Activated T-helper 2 cell treated with anti-CD3 and anti-CD28 coated beads, Interferon-gamma antibody, Interleukin-2, Interleukin-4, amounts not matched to agents 10 μg/mL and 5 μg/mL and 100 μg/mL, durations not matched to agents 14 hours and 24 hours and 36 hours (primary cell): ENCODE results near the gene IL1RN. TPM values are rescaled to one million over a fixed set of nuclear protein-coding genes. Genes with fewer than 3 reads are reported as not detected.

Experiments
- DNase-seq: peaks from one replicate; pipeline ENCODE4 v3.0.0; 2021; ENCODE audit warnings: low spot score
- H3K27ac Mint-ChIP-seq: one replicate; pipeline ENCODE4 v1.8.0; 2021; ENCODE audit warnings: mixed read lengths
- H3K27me3 Mint-ChIP-seq: one replicate; pipeline ENCODE4 v1.8.0; 2021; ENCODE audit warnings: low read depth, mixed read lengths
- H3K36me3 Mint-ChIP-seq: one replicate; pipeline ENCODE4 v1.8.0; 2021; ENCODE audit warnings: low read depth, mixed read lengths
- H3K4me1 Mint-ChIP-seq: one replicate; pipeline ENCODE4 v1.8.0; 2021; ENCODE audit warnings: low read depth, mixed read lengths
- H3K4me3 Mint-ChIP-seq: one replicate; pipeline ENCODE4 v1.8.0; 2021; ENCODE audit warnings: low read depth, mild to moderate bottlenecking, moderate library complexity, mixed read lengths
- H3K9me3 Mint-ChIP-seq: one replicate; pipeline ENCODE4 v1.8.0; 2021; ENCODE audit warnings: mixed read lengths
- intact Hi-C: fragments of 100-400 bp; cut with micrococcal nuclease; formaldehyde crosslinking; loops from one replicate; pipeline ENCODE4 v1.15.1; 2023
- total RNA-seq: library from RNA; stranded (reverse); gene quantifications from 2 replicates; pipeline ENCODE4 v1.2.3, GENCODE V29; 2022

Gene IL1RN, protein sequence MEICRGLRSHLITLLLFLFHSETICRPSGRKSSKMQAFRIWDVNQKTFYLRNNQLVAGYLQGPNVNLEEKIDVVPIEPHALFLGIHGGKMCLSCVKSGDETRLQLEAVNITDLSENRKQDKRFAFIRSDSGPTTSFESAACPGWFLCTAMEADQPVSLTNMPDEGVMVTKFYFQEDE
- total RNA-seq = 13.2 and 15.9 TPM in 2 replicates

DNA sequence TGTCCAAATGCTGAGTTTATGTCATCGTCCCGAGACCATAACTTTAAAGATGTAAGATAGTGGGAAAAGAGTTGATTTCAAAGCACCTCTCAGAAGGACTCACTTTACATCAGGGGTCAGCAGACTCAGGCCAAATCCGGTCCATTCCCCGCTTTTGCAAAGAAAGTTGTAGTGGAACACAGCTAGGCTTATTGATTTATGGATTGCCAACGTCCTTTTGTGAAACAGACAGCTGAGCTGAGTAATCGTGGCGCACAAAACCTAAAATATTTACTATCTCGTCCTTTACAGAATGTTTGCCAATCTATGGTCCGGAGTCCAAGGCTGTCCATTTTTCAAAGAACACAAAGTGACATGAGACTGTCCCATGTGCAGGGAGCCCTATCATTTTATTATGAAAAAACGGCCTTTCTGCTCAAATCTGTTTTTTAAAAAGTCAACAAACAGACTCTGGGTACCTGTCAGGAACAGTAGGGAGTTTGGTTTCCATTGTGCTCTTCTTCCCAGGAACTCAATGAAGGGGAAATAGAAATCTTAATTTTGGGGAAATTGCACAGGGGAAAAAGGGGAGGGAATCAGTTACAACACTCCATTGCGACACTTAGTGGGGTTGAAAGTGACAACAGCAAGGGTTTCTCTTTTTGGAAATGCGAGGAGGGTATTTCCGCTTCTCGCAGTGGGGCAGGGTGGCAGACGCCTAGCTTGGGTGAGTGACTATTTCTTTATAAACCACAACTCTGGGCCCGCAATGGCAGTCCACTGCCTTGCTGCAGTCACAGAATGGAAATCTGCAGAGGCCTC, at the start of gene IL1RN:
TSS of gene IL1RN (plus strand) at position 754 of the 801 bp plus-strand sequence. CDS start at position 781, 27 bp downstream.
- intact Hi-C loops = no loop called here
- H3K27ac Mint-ChIP-seq = no peak within 1 kb of the TSS
- H3K4me3 Mint-ChIP-seq = no peak within 1 kb of the TSS
- no peaks in the 10 kb centered on the region for H3K27me3 Mint-ChIP-seq
- no peaks in the 10 kb centered on the region for H3K36me3 Mint-ChIP-seq
- peaks cover 57% of the 10 kb centered on the region for H3K4me1 Mint-ChIP-seq
- no peak for DNase-seq
- H3K9me3 Mint-ChIP-seq = no peaks in the 10 kb centered on the region

DNA sequence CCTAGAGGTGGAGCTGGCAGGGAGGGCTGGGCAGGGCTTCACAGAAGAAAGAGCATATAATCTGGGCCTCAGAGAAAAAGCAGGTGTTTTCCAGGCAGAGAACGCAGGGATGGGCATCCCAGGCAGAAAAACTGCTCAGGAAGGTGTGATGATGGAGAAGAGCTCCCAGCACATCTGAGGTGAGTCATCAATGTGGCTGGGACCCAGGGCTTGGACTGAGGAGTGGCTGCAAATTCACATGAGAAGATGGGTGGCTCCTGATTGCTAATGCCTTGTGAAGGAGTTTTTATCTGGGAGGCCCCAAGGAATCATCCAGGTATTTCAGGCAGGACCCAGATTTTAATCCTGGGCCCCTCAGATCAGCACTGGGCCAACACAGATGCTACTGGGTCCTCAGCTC, 49.5 kb upstream of the IL1RN start:
- no peaks in the 10 kb centered on the region for H3K36me3 Mint-ChIP-seq
- H3K4me3 Mint-ChIP-seq = no peak overlapping the region
- no peaks in the 10 kb centered on the region for H3K9me3 Mint-ChIP-seq
- H3K4me1 Mint-ChIP-seq = peaks cover 6% of the 10 kb centered on the region
- no peak for DNase-seq
- intact Hi-C loops = no loop called here
- H3K27ac Mint-ChIP-seq = no peak overlapping the region
- H3K27me3 Mint-ChIP-seq = peaks cover 11% of the 10 kb centered on the region

GRCh38 chr2:113078350-113078839, 49.0 kb upstream of the IL1RN start:
- DNase-seq = no peak
- Mint-ChIP-seq H3K9me3 (no peaks in the 10 kb centered on the region), H3K27me3 (peaks cover 11% of the 10 kb centered on the region), H3K27ac (no peak overlapping the region), H3K36me3 (no peaks in the 10 kb centered on the region), H3K4me1 (peaks cover 10% of the 10 kb centered on the region), H3K4me3 (no peak overlapping the region)
- intact Hi-C loops = no loop called here

DNA sequence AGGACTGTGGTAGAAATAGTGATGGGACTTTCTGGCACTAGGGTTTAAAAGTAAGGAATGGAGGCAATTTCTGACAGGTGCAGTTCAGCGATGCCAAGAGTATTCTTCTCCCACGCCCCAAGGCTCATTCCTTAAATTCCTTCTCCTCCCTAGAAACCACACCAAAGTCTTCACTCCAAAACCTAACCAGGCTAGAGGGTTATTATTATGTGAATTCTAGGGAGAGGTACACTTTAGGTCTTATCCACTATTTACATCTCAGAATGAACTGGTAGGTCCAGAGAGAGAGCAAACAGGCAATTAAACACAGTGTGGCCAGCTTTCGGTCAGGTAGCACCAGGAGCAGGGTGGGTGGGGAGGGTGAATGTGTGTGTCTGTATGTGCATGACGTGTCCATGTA, 48.3 kb upstream of the IL1RN start:
- H3K4me3 Mint-ChIP-seq = no peak overlapping the region
- peaks cover 12% of the 10 kb centered on the region for H3K4me1 Mint-ChIP-seq
- DNase-seq = no peak
- no peak overlapping the region for H3K27ac Mint-ChIP-seq
- no peaks in the 10 kb centered on the region for H3K9me3 Mint-ChIP-seq
- H3K36me3 Mint-ChIP-seq = no peaks in the 10 kb centered on the region
- intact Hi-C loops = no loop called here
- H3K27me3 Mint-ChIP-seq = peaks cover 11% of the 10 kb centered on the region

DNA sequence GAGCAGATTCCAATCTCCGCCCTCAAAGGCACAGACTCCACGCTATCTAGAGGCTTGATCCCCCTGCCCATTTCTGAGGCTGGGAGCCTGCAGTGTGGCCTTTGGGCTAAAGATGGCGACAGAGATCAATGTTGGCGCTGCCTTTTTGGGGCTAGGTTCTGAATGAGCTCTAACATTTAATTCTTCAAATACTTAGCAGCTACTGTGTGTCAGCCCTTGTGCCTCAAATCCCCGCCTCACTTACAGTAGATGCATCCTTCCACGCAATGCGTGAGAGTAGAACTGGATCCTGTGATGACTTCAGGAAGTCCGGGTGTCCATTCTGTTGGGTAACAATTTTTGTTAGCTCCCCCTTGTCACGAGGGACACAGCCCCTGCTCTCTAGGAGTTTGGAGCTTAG, 47.3 kb upstream of the IL1RN start:
- H3K27ac Mint-ChIP-seq = no peak overlapping the region
- DNase-seq = peak; percentile 28
- H3K4me1 Mint-ChIP-seq = peaks cover 16% of the 10 kb centered on the region
- H3K9me3 Mint-ChIP-seq = no peaks in the 10 kb centered on the region
- no peak overlapping the region for H3K4me3 Mint-ChIP-seq
- intact Hi-C loops = loop anchor here (1.0 to 5.0 kb wide), 4 partner anchors 42 to 297 kb away; no protein-coding TSS in a partner anchor
- H3K27me3 Mint-ChIP-seq = peaks cover 11% of the 10 kb centered on the region
- H3K36me3 Mint-ChIP-seq = no peaks in the 10 kb centered on the region

DNA sequence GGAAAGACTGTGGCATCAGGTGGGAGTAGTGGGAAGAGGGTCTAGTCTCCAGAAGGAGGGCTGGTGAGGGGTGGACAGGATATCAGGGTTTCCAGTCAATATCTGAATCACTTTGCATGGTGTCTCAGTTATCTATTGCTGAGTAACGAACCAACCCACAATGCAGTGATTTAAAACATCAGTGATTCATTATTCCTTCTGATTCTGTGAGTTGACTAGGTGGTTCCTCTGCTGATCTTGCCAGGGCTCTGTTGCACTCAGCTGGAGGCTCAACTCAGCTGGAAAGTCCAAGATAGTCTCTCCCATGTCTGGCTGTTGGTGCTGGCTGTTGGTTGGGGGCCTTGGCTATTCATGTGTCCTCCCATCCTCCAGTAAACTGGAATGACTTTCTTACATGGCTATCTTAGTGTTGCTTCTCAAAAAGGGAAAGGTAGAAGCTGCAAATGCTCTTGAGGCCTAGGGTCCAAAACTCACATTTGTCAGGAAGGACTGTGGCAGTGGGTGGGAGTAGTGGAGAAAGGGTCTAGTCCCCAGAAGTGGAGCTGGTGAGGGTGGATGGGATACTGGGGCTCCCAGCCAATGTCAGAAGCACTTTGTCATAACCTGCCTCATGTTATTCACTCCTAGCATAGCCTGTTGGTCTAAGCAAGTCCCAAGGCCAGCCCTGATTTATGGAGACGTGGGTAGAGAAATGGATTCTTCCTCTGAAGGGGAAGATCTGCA, 45.7 kb upstream of the IL1RN start:
- intact Hi-C loops = loop anchor here (5.0 kb wide), 3 partner anchors 41 to 296 kb away; no protein-coding TSS in a partner anchor
- Mint-ChIP-seq H3K4me1 (peaks cover 17% of the 10 kb centered on the region), H3K27ac (no peak overlapping the region), H3K9me3 (no peaks in the 10 kb centered on the region), H3K27me3 (peaks cover 6% of the 10 kb centered on the region), H3K4me3 (no peak overlapping the region), H3K36me3 (no peaks in the 10 kb centered on the region)
- no peak for DNase-seq

- Mint-ChIP-seq H3K9me3 (no peaks in the 10 kb centered on the region), H3K4me1 (peaks cover 17% of the 10 kb centered on the region), H3K36me3 (no peaks in the 10 kb centered on the region), H3K4me3 (no peak overlapping the region), H3K27me3 (no peaks in the 10 kb centered on the region), H3K27ac (no peak overlapping the region)
- DNase-seq = no peak
- intact Hi-C loops = loop anchor here (5.0 kb wide), 3 partner anchors 39 to 294 kb away; no protein-coding TSS in a partner anchor
These were observed 44.1 kb upstream of the IL1RN start for GRCh38 chr2:113083296-113083695.

DNA sequence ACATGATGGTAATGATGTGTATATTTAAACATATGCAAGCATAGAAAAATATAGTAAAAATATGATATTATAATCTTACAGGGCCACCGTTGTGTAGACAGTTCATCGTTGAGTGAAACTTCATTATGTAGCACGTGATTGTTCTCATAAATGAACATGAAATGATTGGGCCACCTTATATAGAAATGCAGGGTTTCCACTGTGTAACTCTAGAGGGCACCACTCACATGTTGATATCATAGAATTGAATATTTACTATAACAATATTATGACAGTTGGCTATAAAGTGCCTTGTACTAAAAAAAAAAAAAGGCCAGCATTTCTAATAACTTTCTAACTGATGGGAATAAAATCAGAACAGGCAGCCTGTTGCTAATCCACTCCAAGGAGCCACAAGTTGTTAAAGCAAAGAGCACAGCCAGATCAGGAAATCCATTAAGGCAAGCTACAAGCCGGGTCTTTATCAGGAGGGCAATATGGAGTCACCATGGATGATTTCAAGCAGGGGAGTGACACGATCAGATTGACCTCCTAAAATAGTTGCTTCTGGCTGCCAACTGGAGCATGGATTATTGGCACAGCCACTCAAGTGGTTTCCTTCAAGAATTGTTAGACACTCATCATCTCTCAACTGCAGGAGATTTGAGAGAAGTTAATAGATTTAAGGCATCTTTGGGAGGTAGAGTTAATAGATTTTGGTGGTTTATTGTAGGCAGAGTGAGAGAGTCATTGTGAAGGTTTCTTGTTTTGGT, 43.0 kb upstream of the IL1RN start:
- Mint-ChIP-seq H3K4me3 (no peak overlapping the region), H3K27ac (no peak overlapping the region), H3K4me1 (peaks cover 17% of the 10 kb centered on the region), H3K36me3 (no peaks in the 10 kb centered on the region), H3K27me3 (no peaks in the 10 kb centered on the region), H3K9me3 (no peaks in the 10 kb centered on the region)
- no peak for DNase-seq
- intact Hi-C loops = loop anchor here (1.0 to 5.0 kb wide), 7 partner anchors 20 to 293 kb away; no protein-coding TSS in a partner anchor

GRCh38 chr2:113085542-113085941, 41.9 kb upstream of the IL1RN start:
- Mint-ChIP-seq H3K4me1 (peaks cover 17% of the 10 kb centered on the region), H3K27ac (no peak overlapping the region), H3K27me3 (no peaks in the 10 kb centered on the region), H3K9me3 (no peaks in the 10 kb centered on the region), H3K36me3 (no peaks in the 10 kb centered on the region), H3K4me3 (no peak overlapping the region)
- no peak for DNase-seq
- intact Hi-C loops = loop anchor here (2.0 kb wide), 2 partner anchors 19 to 95 kb away; no protein-coding TSS in a partner anchor

DNA sequence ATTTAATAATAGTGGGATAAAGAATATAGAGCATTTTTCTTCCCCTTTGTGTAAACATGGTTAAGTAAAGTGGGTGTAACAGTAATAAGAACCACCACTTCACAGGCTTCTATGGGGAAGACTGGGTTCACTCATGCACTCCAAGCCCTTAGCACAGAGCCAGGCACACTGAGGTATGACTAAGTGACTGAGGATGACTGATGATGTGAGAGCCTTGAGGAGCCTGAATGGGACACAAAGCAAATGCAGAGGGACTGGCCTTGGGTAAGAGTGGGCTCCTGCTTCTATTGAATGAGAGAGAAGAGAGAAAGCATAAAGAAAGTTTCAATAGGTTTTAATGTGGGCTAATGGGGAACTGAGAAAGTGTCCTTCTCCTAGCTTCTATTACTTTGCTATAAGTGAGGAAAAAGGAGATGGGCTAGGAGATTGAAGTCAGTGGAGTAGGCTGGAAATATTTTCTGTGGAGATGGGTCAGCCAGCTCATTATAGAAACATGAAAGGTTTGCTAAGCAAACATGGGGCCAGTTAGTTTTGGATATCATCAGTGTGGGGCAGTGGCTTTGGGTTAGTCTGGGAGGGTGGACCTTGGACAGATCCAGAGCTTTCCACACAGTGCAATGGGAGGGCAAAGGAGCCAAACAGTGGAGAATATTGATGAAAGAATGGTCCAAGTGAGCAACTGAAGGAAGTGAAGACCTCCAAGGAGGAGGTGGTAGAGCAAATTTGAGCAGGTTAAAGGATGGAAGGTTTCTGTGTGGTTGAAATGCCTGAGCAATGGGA, 39.0 kb upstream of the IL1RN start:
- intact Hi-C loops = no loop called here
- Mint-ChIP-seq H3K27me3 (no peaks in the 10 kb centered on the region), H3K27ac (no peak overlapping the region), H3K4me3 (no peak overlapping the region), H3K36me3 (no peaks in the 10 kb centered on the region), H3K9me3 (no peaks in the 10 kb centered on the region), H3K4me1 (peaks cover 13% of the 10 kb centered on the region)
- DNase-seq = no peak

DNA sequence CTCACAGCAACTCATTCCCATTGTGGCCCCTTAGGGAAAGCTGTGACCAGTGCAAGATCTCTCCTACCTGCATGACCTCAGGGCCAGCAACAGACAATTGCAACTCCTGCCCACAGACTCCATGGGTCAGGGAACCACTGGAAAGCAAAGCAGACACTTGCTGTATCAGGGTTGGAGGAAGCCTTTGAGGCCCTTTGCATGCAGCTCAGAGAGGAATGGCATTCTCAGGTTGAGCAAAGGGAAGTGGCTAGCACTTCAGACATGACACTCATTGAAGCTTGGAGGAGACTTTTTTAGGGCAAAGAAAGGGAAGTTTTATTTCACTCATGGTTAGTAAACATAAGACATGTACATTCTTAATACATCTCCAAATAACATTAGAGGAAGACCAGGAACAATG, 37.5 kb upstream of the IL1RN start:
- H3K4me3 Mint-ChIP-seq = no peak overlapping the region
- H3K27me3 Mint-ChIP-seq = no peaks in the 10 kb centered on the region
- intact Hi-C loops = no loop called here
- no peaks in the 10 kb centered on the region for H3K36me3 Mint-ChIP-seq
- peaks cover 6% of the 10 kb centered on the region for H3K9me3 Mint-ChIP-seq
- peaks cover 7% of the 10 kb centered on the region for H3K4me1 Mint-ChIP-seq
- no peak overlapping the region for H3K27ac Mint-ChIP-seq
- no peak for DNase-seq
